Astrocyte of the cerebellum (primary cell): ENCODE measurements around the gene NDUFAF8.

Experiments
- DNase-seq: peaks from one replicate; pipeline ENCODE4 v3.0.0-alpha.2; 2011; ENCODE audit warnings: low read depth
- H3K4me3 ChIP-seq: 2 replicates; pipeline ENCODE4 v1.5.1; 2011; ENCODE audit warnings: mild to moderate bottlenecking, low read depth, low read length, moderate library complexity
- in situ Hi-C: cut with HindIII; loops from 2 replicates; pipeline ENCODE4 v1.10.0; 2017; ENCODE audit warnings: low sequenced_read_pairs
- TF ChIP-seq, protein P1 (sequence below): IDR thresholded peaks from 2 replicates; pipeline ENCODE4 v1.5.1; 2012; ENCODE audit warnings: low read length, low read depth, moderate library complexity, mild to moderate bottlenecking; ENCODE audit errors: missing control alignments

NDUFAF8 gene

DNA sequence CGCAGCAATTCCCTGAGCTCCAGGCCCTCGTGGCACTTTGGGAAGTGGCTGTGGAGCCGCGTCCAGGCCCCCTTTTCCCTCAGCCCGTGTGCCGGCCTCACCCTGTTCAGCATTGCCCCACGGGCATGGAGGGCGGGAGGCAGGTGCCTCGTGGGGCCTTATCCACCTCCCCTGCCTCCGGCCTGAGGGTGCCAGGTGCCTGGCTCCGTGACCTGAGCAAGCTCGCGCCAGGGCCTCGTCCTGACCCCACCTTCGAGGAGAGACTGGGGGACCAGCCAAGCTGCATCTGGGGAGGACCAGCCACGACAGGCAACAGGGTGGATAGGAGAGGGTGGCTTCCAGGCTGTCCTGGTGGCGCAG lies 46.1 kb upstream of the NDUFAF8 start:
- in situ Hi-C loops, result no loop called here
- no peak overlapping the region for H3K4me3 ChIP-seq
- TF ChIP-seq, protein P1, sequence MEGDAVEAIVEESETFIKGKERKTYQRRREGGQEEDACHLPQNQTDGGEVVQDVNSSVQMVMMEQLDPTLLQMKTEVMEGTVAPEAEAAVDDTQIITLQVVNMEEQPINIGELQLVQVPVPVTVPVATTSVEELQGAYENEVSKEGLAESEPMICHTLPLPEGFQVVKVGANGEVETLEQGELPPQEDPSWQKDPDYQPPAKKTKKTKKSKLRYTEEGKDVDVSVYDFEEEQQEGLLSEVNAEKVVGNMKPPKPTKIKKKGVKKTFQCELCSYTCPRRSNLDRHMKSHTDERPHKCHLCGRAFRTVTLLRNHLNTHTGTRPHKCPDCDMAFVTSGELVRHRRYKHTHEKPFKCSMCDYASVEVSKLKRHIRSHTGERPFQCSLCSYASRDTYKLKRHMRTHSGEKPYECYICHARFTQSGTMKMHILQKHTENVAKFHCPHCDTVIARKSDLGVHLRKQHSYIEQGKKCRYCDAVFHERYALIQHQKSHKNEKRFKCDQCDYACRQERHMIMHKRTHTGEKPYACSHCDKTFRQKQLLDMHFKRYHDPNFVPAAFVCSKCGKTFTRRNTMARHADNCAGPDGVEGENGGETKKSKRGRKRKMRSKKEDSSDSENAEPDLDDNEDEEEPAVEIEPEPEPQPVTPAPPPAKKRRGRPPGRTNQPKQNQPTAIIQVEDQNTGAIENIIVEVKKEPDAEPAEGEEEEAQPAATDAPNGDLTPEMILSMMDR, result no peak

DNA sequence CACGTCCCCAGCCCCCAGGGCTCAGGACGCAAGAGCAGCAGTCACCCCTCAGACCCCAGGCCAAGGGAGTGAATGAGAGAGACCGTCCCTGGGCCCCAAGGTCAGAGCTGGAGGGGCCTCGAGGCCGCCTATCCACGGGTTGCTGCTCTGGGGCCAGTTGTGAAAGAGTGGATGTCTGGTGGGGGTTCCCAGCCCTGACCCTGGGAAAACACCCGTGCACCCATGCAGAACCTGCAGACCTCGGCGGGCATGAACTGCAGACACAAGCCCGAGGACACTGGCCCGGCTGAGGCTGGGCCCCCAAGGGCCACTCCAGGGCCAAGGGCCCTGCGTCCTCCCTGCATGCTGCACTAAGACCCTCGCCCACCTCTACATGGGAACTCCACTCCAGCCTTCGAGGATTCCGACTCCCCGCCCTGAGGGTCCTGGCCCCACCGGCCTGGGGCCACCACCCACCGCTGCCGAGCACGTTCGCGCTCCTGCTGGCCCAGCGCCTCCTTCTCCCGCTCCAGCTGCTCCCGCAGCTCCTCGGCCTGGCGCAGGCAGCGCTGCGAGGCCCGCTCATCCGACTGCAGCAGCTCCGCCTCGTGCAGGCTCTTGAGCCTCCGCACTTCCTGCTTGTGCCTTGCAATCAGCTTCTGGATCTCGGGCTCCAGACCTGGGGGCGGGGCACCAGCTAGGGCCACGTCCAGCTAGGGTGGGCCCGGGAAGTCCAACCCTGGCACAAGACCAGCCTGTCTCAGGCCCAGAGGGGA lies 45.5 kb upstream of the NDUFAF8 start:
- no peak for DNase-seq
- in situ Hi-C loops, result no loop called here
- no peak overlapping the region for H3K4me3 ChIP-seq
- TF ChIP-seq, protein P1, result no peak

More for the DNA sequence above, 46.1 kb upstream of the NDUFAF8 start:
- no peak for DNase-seq

DNA sequence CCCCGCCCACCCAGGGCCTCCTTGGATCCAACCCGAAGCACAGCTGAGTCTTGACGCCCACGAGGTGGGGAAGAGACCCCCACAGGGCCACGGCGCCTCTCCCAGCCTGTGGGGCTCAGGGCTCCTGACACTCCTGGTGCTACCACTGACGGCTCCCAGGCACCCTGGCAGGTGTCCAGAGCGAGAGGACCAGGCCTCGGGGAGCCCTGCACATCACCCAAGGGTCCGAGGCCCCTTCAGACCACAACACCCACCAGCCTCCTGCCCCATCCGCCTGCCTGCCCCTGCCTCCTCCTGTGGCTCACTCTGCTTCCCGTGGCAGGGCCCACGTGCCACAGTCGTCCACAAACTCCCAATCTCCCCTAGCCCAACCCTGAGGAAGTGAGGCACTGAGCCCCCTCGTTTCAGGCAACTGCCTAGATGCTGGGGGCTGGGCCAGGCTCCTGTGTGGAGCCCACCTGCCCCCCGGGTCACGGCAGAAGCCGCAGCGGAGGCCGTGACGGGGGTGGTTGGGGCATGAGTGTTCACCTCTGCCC lies 44.8 kb upstream of the NDUFAF8 start:
- in situ Hi-C loops, result no loop called here
- no peak overlapping the region for H3K4me3 ChIP-seq
- no peak for DNase-seq
- TF ChIP-seq, protein P1, result no peak

DNA sequence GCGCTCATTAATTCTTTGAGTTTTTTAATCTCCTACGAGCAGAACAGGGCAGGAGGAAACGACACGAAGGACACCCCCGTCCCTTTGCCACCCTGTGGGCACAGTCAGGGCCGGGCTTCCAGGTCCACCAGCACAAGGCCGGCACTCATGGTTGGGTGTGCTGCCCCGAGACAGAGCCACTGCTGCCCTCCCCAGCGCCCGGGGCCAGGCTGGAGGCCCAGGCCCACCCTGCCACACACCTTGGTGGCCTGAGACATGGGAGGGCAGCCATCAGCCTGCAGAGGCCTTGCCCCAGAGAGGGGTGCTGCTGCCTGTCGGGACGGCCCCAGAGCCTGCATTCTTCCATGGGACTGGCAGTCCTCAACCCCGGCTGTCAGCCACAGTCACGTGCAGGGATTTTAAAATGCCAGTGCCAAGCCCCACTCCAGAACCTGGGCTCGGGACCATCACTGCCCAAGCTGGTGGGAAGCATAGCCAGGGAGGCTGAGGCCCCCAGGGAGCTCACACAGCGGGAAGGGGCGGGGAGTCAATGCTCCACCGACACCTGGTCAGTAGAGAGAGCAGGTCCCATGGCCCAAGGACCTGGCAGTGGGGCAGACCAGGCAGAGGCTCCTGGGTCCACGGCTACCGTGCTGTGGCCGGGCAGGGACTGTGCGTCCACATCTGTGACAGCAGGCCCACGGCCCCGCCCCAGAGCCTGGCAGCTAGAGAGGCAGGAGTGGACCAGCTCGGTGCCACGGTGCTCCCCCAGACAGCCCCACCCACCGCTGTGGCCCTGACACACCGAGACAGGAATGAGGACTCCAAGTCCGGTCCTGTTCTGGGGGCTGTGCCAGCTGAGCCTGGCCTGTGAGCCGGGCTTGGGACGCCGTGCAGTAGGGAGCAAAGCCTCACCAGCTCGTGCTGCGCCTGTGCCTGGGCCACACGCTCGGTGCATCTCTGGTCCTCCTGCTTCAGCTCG lies 43.9 kb upstream of the NDUFAF8 start:
- no peak overlapping the region for H3K4me3 ChIP-seq
- TF ChIP-seq, protein P1, result no peak
- DNase-seq, result no peak
- in situ Hi-C loops, result no loop called here

DNA sequence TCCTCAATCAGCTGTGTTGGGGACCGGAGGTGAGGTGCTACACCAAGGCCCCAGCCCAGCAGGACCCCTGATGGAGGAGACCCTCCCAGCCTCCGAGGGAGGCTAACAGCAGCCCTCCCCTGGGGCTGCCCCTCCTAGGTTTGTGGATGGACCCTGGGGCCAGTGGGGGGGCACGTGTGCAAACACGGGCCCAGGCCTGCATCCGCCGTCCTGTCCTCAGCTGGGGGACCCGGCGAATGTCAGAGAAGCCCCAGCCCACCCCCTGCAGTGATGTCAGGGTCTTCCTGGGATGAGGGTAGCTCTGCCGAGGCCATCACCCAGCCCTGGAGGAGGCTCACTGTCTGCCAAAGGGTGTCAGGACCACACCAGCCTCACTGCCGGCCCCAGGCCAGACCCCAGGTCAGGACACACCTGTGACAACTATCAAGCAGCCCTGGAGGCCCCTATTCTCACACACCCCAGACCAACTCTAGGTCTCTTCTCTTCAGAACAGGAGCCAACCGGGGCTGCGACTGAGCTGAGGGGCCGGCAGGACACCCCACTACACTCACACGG lies 43.1 kb upstream of the NDUFAF8 start:
- in situ Hi-C loops, result no loop called here
- no peak for DNase-seq
- TF ChIP-seq, protein P1, result no peak
- H3K4me3 ChIP-seq, result no peak overlapping the region
